HepG2 (cell line): ENCODE data around the gene TAS1R1. TPM values are rescaled to one million over a fixed set of nuclear protein-coding genes. Genes with fewer than 3 reads are reported as not detected.
A peak's percentile ranks its signal among the peaks of the same experiment; 100 is the strongest.

Experiments used
- ATAC-seq: fragments of 200-7000 bp; cut with Tn5 transposase; 3 replicates; pipeline ENCODE4 v1.9.1; 2020; ENCODE audit warnings: mild to moderate bottlenecking, moderate library complexity
- BruUV-seq: library from RNA; stranded (reverse); fragments of 400-500 nt; replicated peaks from 2 replicates; lab custom pipeline; 2021; lab: Mats Ljungman, UMichigan
- CTCF ChIA-PET: fragments of 300-600 bp; formaldehyde crosslinking; extraction: SDS; loops from one replicate; lab custom pipeline; 2021; ENCODE audit warnings: low total read pairs, inconsistent platforms, low intra/inter-chr PET ratio; lab: Yijun Ruan, JAX
- POLR2A ChIA-PET: fragments of 350-600 bp; sonication (Branson Sonifier 250); formaldehyde crosslinking; loops from one replicate; lab custom pipeline; 2020; ENCODE audit warnings: antibody characterized with exemption, inconsistent platforms; lab: Yijun Ruan, JAX
- DNase-seq: peaks from one replicate; pipeline ENCODE4 v3.0.0-alpha.2; 2015; ENCODE audit warnings: low spot score
- FAIRE-seq: peaks from 3 replicates; lab custom pipeline; 2011; peaks lifted over from hg19 to GRCh38; lab: Jason Lieb, UNC
- H2AFZ ChIP-seq: one replicate; pipeline ENCODE4 v1.6.1; 2011; ENCODE audit warnings: low read length, inconsistent platforms
- H3K27ac ChIP-seq: fragments of 300-600 bp; 3 replicates; pipeline ENCODE4 v1.8.0; 2011; ENCODE audit warnings: mixed run types, mild to moderate bottlenecking, mixed read lengths, low read length, inconsistent platforms; ENCODE audit not compliant: insufficient read depth; ENCODE audit errors: extremely low read length
- H3K27me3 ChIP-seq, 2 experiments: fragments of 200-600 bp in 1 of 2; 2 replicates in 1 of 2; 3 replicates in 1 of 2; pipeline versions ENCODE4 v1.6.0 to v1.8.0; 2011; ENCODE audit warnings: low read length in 2 of 2, mild to moderate bottlenecking in 2 of 2, moderate library complexity in 2 of 2, inconsistent platforms in 1 of 2; ENCODE audit not compliant: insufficient read depth in 2 of 2, control insufficient read depth in 1 of 2
- H3K36me3 ChIP-seq, 2 experiments: fragments of 200-600 bp in 1 of 2; replicated peaks in 1 of 2; 2 replicates in 1 of 2; 3 replicates in 1 of 2; pipeline versions ENCODE4 v1.5.1 to v1.8.0; 2011; ENCODE audit warnings: low read length in 2 of 2, inconsistent platforms in 1 of 2; ENCODE audit not compliant: insufficient read depth in 2 of 2, control insufficient read depth in 1 of 2
- H3K4me1 ChIP-seq: 2 replicates; pipeline ENCODE4 v1.5.1; 2012; ENCODE audit warnings: low read length, inconsistent platforms; ENCODE audit not compliant: insufficient read depth
- H3K4me2 ChIP-seq: 2 replicates; pipeline ENCODE4 v1.6.0; 2011; ENCODE audit warnings: low read depth, low read length, inconsistent platforms
- H3K4me3 ChIP-seq, 3 experiments: fragments of 200-600 bp in 1 of 3; sonication (generic), shearing (Covaris generic) in 1 of 3; replicated peaks in 1 of 3; 2 replicates each; pipeline ENCODE4 v1.5.1; 2011 to 2016; ENCODE audit warnings: low read length in 3 of 3, inconsistent platforms in 2 of 3, low read depth in 2 of 3, mild to moderate bottlenecking in 2 of 3, control low read depth in 1 of 3, mixed read lengths in 1 of 3; ENCODE audit not compliant: insufficient read depth in 1 of 3
- H3K79me2 ChIP-seq: one replicate; pipeline ENCODE4 v1.6.1; 2011; ENCODE audit warnings: low read length, inconsistent platforms; ENCODE audit not compliant: insufficient read depth
- H3K9ac ChIP-seq: 2 replicates; pipeline ENCODE4 v1.6.0; 2011; ENCODE audit warnings: mild to moderate bottlenecking, low read depth, low read length, inconsistent platforms; ENCODE audit not compliant: insufficient read depth
- H3K9me3 ChIP-seq: 2 replicates; pipeline ENCODE4 v1.5.1; 2012; ENCODE audit warnings: mild to moderate bottlenecking, low read length
- H4K20me1 ChIP-seq: 2 replicates; pipeline ENCODE4 v1.6.0; 2011; ENCODE audit warnings: inconsistent platforms, mild to moderate bottlenecking, low read length, moderate library complexity; ENCODE audit not compliant: insufficient read depth
- BRD4 ChIP-seq: sonication (generic); formaldehyde crosslinking; IDR thresholded peaks from 2 replicates; pipeline ENCODE4 v1.4.0; 2020; ENCODE audit warnings: missing genetic modification reagents
- ELF4 ChIP-seq: sonication (generic); formaldehyde crosslinking; IDR thresholded peaks from 2 replicates; pipeline ENCODE4 v1.5.0; 2020; ENCODE audit warnings: missing genetic modification reagents, mild to moderate bottlenecking, moderate library complexity, borderline replicate concordance
- ETV5 ChIP-seq: IDR thresholded peaks from 2 replicates; pipeline ENCODE4 v1.6.1; 2018; ENCODE audit warnings: missing biosample characterization, missing genetic modification reagents, inconsistent platforms, borderline replicate concordance
- GZF1 ChIP-seq: sonication (generic); formaldehyde crosslinking; IDR thresholded peaks from 2 replicates; pipeline ENCODE4 v1.5.1; 2020; ENCODE audit warnings: mild to moderate bottlenecking, missing genetic modification reagents
- HIC2 ChIP-seq: sonication (generic); formaldehyde crosslinking; IDR thresholded peaks from 2 replicates; pipeline ENCODE4 v1.9.0; 2022; ENCODE audit warnings: low read depth, missing genetic modification reagents
- MYPOP ChIP-seq: sonication (generic); formaldehyde crosslinking; IDR thresholded peaks from 2 replicates; pipeline ENCODE4 v1.8.1; 2023; ENCODE audit warnings: mild to moderate bottlenecking, moderate library complexity, missing genetic modification reagents
- NFYC ChIP-seq: IDR thresholded peaks from 2 replicates; pipeline ENCODE4 v1.6.1; 2016; ENCODE audit warnings: missing genetic modification reagents, missing compliant biosample characterization
- PBX3 ChIP-seq: sonication (generic); formaldehyde crosslinking; IDR thresholded peaks from 2 replicates; pipeline ENCODE4 v1.8.1; 2023; ENCODE audit warnings: missing genetic modification reagents, inconsistent platforms, borderline replicate concordance
- PHF21A ChIP-seq: sonication (generic); formaldehyde crosslinking; IDR thresholded peaks from 2 replicates; pipeline ENCODE4 v1.5.0; 2020; ENCODE audit warnings: mild to moderate bottlenecking, missing genetic modification reagents
- TBX2 ChIP-seq: sonication (generic); formaldehyde crosslinking; IDR thresholded peaks from 2 replicates; pipeline ENCODE4 v1.5.0; 2020; ENCODE audit warnings: missing genetic modification reagents, mild to moderate bottlenecking, borderline replicate concordance
- TFDP1 ChIP-seq: IDR thresholded peaks from 2 replicates; pipeline ENCODE4 v1.6.1; 2016; ENCODE audit warnings: missing compliant biosample characterization, missing genetic modification reagents, borderline replicate concordance
- ZBTB14 ChIP-seq: sonication (generic); formaldehyde crosslinking; IDR thresholded peaks from 2 replicates; pipeline ENCODE4 v1.4.0; 2020; ENCODE audit warnings: missing genetic modification reagents
- ZNF121 ChIP-seq: sonication (generic); formaldehyde crosslinking; IDR thresholded peaks from 2 replicates; pipeline ENCODE4 v1.5.0; 2020; ENCODE audit warnings: mild to moderate bottlenecking, missing genetic modification reagents
- ZNF124 ChIP-seq: sonication (generic); formaldehyde crosslinking; IDR thresholded peaks from 2 replicates; pipeline ENCODE4 v1.4.0; 2020; ENCODE audit warnings: missing genetic modification reagents
- ZNF383 ChIP-seq: sonication (generic); formaldehyde crosslinking; IDR thresholded peaks from 2 replicates; pipeline ENCODE4 v1.4.0; 2020; ENCODE audit warnings: missing genetic modification reagents, mild to moderate bottlenecking, borderline replicate concordance
- ZNF7 ChIP-seq: IDR thresholded peaks from 2 replicates; pipeline ENCODE4 v1.6.1; 2016; ENCODE audit warnings: missing biosample characterization, missing genetic modification reagents
- ZNF883 ChIP-seq: sonication (generic); formaldehyde crosslinking; IDR thresholded peaks from 2 replicates; pipeline ENCODE4 v1.5.1; 2020; ENCODE audit warnings: mild to moderate bottlenecking, missing genetic modification reagents; ENCODE audit errors: not compliant biosample characterization
- ZSCAN21 ChIP-seq: sonication (generic); formaldehyde crosslinking; IDR thresholded peaks from 2 replicates; pipeline ENCODE4 v1.8.0; 2022; ENCODE audit warnings: mild to moderate bottlenecking, missing genetic modification reagents, moderate library complexity, borderline replicate concordance
- WGBS: methylation state at CpG from one replicate; pipeline ENCODE4 v1.1.6; 2017; ENCODE audit warnings: low lambda C conversion rate; 5-methylcytosine and 5-hydroxymethylcytosine counted together
- in situ Hi-C: cut with HindIII; loops from 2 replicates; pipeline ENCODE4 v1.10.0; 2017; ENCODE audit warnings: low pct_unique_long_range_greater_than_20kb; ENCODE audit not compliant: extremely low pct_ligation_motif_present
- intact Hi-C: fragments of 100-400 bp; cut with micrococcal nuclease; formaldehyde crosslinking; loops from one replicate; pipeline ENCODE4 v1.10.0; 2022; ENCODE audit not compliant: unreplicated experiment
- polyA plus RNA-seq, 8 experiments: library from polyadenylated mRNA; depleted of rRNA in 3 of 8; stranded (reverse) in 7 of 8; unstranded in 1 of 8; fragments of >200 nt; fragmentation: Illumina TruSeq in 4 of 8; extraction: Trizol in 4 of 8; gene quantifications; 2 replicates each; pipeline versions ENCODE4 v1.2.1 to v1.2.3, GENCODE V29; 2011 to 2016; ENCODE audit warnings: low read depth in 4 of 8, missing spikeins in 1 of 8, mixed read lengths in 1 of 8; ENCODE audit not compliant: insufficient read depth in 1 of 8
- total RNA-seq, 5 experiments: library from RNA; depleted of rRNA; stranded (reverse); fragments of >200 nt; fragmentation: Illumina TruSeq; extraction: Trizol; gene quantifications; 2 replicates each; pipeline ENCODE4 v1.2.3, GENCODE V29; 2016; ENCODE audit warnings: low read depth in 1 of 5

Gene TAS1R1
- total and polyA plus RNA-seq, 2 of the 13 experiments (the other 11 are each of a cell fraction or from before 2014, with no cell fraction given): 1.4 to 1.6 TPM

- peaks cover 59% of the 10 kb centered on the region for H3K4me1 ChIP-seq
- H3K4me3 ChIP-seq: peak overlapping the region in 2 of 3 experiments; percentile 31 to 57; a peak in 4 of 6 replicates
- in situ Hi-C loops: no loop called here
- FAIRE-seq (no peak), DNase-seq (no peak), ATAC-seq (peak; percentile 58)
- no peaks in the 10 kb centered on the region for H4K20me1 ChIP-seq
- peaks cover 3 to 5% of the 10 kb centered on the region in 2 experiments; a peak in 3 of 5 replicates for H3K27me3 ChIP-seq
- H3K27ac ChIP-seq: peak overlapping the region; percentile 40
- H3K4me2 ChIP-seq: peak overlapping the region; percentile 90
- POLR2A ChIA-PET: interaction anchor here (1.8 to 2.5 kb wide), 3 partner anchors 10 to 23 kb away, joined by 5 to 20 read pairs (median 13); partner anchors contain the start of gene PLEKHG5
- H3K36me3 ChIP-seq: no peaks in the 10 kb centered on the region
- intact Hi-C loops: no loop called here
- CTCF ChIA-PET: no interaction called here
- H3K9me3 ChIP-seq: no peaks in the 10 kb centered on the region
- no peak overlapping the region for H3K9ac ChIP-seq
- no peak overlapping the region for H2AFZ ChIP-seq
- BruUV-seq: no TSS peak
- 2% methylated on average over 5 of the region's 9 CpGs for WGBS
- H3K79me2 ChIP-seq: no peaks in the 10 kb centered on the region
- no peak for TF ChIP-seq ZNF383
- no peak for TF ChIP-seq ZNF883 (CRISPR knock-in tag)
- TF ChIP-seq BRD4 (CRISPR knock-in tag): 0 out of 2 replicates have a peak, but pooled peaks have one; percentile 57
- no peak for TF ChIP-seq PBX3 (CRISPR knock-in tag)
- TF ChIP-seq HIC2 (CRISPR knock-in tag): 0 out of 2 replicates have a peak, but pooled peaks have one; percentile 16
- TF ChIP-seq ZSCAN21 (CRISPR knock-in tag): no peak
- TF ChIP-seq ZBTB14: 0 out of 2 replicates have a peak, but pooled peaks have one; percentile 25
- peak; percentile 67 for TF ChIP-seq ZNF121 (CRISPR knock-in tag)
- TF ChIP-seq PHF21A (CRISPR knock-in tag): no peak
- TF ChIP-seq ZNF7 (CRISPR knock-in tag): peak; percentile 98
- TF ChIP-seq TFDP1 (CRISPR knock-in tag): peak; percentile 32; the same call in 1 of the 2 replicates
- TF ChIP-seq ELF4 (CRISPR knock-in tag): 0 out of 2 replicates have a peak, but pooled peaks have one; percentile 23
- no peak for TF ChIP-seq ZNF124 (CRISPR knock-in tag)
- peak; percentile 84; the same call in 1 of the 2 replicates for TF ChIP-seq GZF1 (CRISPR knock-in tag)
- 0 out of 2 replicates have a peak, but pooled peaks have one; percentile 37 for TF ChIP-seq MYPOP (CRISPR knock-in tag)
- 0 out of 2 replicates have a peak, but pooled peaks have one; percentile 24 for TF ChIP-seq TBX2
- TF ChIP-seq NFYC (CRISPR knock-in tag): no peak
- peak; percentile 6; the same call in 1 of the 2 replicates for TF ChIP-seq ETV5 (CRISPR knock-in tag)
Observed at GRCh38 chr1:6513320-6513801, 41.7 kb upstream of the TAS1R1 start.
